Activated CD4-positive, alpha-beta T cell treated with anti-CD3 and anti-CD28 coated beads, Interleukin-2, amount 50 U/mL, for 24 hours (primary cell): ENCODE results near the gene ABCG1.

Experiments used
- DNase-seq, 2 donors: peaks; one replicate each; pipeline ENCODE4 v3.0.0-alpha.2; 2020; ENCODE audit warnings: low read depth in 1 of 2, low spot score in 1 of 2

The ABCG1 gene

DNA sequence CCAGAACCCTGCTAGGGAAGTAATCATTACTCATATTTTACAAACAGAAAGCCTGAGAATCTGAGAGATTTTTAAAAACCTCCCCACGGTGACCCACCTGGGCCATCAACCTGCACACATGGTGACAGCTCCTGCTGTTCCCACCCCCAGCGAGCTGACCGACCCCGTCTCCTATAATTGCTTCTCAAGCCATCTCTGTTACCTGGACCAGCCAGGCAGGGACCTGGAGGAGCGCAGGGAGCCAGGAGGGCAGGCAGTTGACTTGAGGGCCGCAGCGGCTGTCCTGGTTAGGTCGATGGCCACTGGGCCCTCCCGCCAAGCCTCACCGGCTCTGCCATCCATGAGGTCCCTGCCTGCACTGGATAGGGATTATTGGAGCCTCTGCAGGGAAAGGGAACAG lies 124.2 kb downstream of the ABCG1 start:
- DNase-seq: no peak

DNA sequence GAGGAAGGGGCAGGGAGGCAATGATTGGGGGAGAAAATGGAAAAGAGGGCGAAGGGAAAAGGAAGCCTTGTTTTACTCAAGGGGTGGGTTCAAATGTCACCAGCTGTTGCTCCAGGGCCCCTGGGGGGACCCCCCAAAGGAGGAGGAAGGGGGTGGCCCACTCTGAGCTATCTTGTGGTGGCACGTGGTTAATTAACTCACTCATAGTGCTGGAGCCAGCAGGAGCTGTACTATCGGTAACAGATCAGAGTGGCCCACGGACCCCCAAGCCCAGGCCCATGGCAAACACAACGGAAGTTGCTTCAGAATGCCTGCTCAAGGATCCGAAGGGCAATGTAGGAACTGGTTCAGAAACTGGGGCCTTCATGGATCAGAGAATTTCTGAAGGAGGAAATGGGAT lies 124.6 kb downstream of the ABCG1 start:
- DNase-seq: no peak

DNA sequence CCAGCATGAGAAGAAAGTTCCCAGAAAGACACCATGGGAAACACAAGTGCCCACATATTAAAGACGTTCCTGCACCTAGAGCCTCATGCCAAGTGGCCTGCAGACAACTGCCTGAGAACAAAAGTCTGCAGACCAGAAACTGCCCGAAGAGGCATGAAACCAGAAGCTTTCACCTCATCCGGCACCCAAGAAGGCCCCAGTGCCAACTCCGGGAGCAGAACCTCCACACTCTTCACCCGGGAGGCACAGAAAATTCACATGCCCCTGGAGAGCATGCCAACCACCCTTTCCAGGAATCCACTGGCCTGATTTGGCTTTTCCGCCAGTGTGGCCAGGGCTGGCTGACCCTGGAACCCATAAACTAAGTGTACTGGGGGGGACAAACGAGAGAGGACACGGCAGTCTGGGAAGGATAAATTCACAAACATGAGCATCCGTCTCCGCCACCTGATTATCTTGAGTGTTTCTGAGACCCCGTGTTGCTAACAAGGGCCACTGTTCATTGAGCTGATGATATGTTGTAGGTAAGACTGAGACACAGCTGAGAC lies 125.1 kb downstream of the ABCG1 start:
- no peak for DNase-seq

DNA sequence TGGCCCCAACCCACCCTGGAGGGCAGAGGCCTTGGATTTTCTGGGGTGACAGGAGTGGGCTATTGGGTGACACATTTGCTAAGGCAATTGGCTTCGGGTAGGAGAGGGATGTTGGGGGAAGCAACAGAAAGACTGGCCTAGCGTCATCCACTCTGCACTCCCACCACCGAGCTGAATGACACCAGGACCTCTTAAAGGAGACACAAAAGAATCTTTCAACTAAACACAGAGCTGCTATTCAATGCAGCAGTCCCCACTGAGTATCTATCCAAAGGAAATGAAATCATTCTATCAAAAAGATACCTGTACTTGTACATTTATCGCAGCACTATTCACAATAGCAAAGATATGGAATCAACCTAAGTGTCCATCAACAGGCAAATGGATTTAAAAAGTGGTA lies 125.7 kb downstream of the ABCG1 start:
- no peak for DNase-seq

DNA sequence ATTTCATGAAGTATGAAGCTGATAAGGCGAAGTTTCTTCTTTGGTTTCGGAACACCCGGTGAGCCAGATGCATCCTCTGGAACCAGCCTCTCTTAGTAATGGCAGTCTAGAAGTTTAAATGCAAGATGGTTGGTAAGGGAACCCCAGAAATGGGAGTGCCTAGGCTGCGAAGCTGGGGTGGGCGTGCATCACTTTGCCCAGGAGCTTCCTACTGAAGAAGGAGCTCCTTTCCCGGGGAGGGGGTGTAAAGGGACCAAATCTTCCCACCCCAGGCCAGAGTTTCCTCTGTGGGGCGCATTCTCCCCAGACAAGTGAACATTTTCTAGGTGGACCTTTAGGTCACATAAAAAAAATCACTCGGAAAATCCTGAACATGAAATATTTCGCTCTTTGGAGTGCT lies 127.5 kb downstream of the ABCG1 start:
- no peak for DNase-seq
